Suppressor macrophage (primary cell): ENCODE results near the gene ERVV-1.
"Not testable (repeated sequence)": the region's sequence is repeated elsewhere in the genome, so short reads cannot be mapped to it uniquely, and the experiment has no call there.

Experiments used
- DNase-seq, 4 experiments: peaks; one replicate each; pipeline ENCODE4 v3.0.0-alpha.2; 2020 to 2022

The ERVV-1 gene

GRCh38 chr19:53019684-53020083, 6.0 kb downstream of the ERVV-1 start:
- DNase-seq: peak in 3 of 4 experiments; percentile 5 to 10 (median 7)

GRCh38 chr19:53028306-53028705, 14.6 kb downstream of the ERVV-1 start:
- not testable (repeated sequence) for DNase-seq

DNA sequence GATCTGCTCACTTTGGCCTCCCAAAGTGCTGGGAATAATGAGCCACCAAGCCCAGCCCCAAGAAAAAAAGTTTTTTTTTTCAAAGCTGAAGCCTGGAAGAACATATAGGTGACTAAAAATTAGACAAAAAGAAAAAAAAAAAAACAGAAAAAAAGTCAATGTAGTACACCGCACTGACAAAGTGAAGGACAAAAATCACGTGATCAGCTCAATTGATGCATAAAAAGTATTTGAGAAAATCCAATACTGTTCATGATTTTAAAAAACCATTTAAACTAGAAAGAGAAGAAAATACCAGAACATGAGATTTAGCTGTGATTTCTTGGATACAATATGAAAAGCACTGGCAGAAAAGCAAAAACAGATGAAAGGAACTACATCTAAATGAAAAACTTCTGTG, 20.3 kb downstream of the ERVV-1 start:
- DNase-seq: no peak

- no peak for DNase-seq
Measured at GRCh38 chr19:53034948-53035675, 21.4 kb downstream of the ERVV-1 start.

- peak in 3 of 4 experiments; percentile 5 to 16 (median 12) for DNase-seq
Measured at GRCh38 chr19:53037101-53038097, 23.7 kb downstream of the ERVV-1 start.

GRCh38 chr19:53041366-53041765, 27.6 kb downstream of the ERVV-1 start:
- DNase-seq: no peak

- DNase-seq: no peak
Measured at GRCh38 chr19:53045536-53045935, 31.8 kb downstream of the ERVV-1 start.

GRCh38 chr19:53047379-53047778, 33.7 kb downstream of the ERVV-1 start:
- no peak for DNase-seq

- DNase-seq: no peak
Measured at GRCh38 chr19:53055117-53055516, 41.4 kb downstream of the ERVV-1 start.

DNA sequence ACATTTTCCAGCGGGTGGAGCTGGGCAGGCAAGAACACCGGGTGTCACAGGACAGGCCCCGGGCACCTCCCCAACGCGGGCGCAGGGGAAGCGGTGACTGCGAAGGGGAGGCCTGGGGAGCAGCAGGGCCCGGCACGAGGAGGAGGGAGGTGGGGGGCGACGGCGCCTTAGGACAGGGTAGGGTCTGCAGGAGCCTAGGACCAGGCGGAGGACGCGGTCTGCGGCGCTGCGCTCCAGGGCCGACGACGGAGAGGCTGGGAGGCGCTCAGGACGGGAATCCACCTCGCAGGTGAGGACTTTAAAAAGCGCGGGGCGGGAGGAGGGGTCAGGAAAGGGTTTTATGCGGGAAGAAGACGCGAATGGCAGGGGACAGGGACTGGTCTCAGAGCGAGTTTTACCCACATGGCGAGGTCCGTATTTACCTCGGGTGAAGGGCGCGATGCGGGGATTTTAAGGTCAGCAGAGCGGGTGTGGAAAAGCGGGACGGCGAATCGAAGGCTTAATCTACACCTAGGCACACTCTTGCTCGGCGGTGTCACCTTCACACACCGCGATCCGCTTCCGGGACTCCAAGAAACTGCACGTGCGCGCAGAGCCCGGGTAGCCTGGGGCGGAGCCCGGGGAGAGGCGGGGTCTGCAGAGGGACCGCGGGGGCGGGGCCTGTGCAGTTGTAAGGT, 44.3 kb downstream of the ERVV-1 start:
- DNase-seq: no peak
